Activated CD8-positive, alpha-beta memory T cell treated with anti-CD3 and anti-CD28 coated beads for 36 hours (primary cell): ENCODE measurements around the gene CDH9. TPM values are rescaled to one million over a fixed set of nuclear protein-coding genes. Genes with fewer than 3 reads are reported as not detected.
"Not testable (repeated sequence)": the region's sequence is repeated elsewhere in the genome, so short reads cannot be mapped to it uniquely, and the experiment has no call there.

ENCODE experiments used
- CTCF ChIA-PET: fragments of 350-600 bp; sonication (Branson Sonifier 250); formaldehyde crosslinking; loops from one replicate; lab custom pipeline; 2021; ENCODE audit warnings: antibody characterized with exemption; lab: Charles Lee
- POLR2A ChIA-PET: fragments of 350-600 bp; sonication (Branson Sonifier 250); formaldehyde crosslinking; loops from one replicate; lab custom pipeline; 2021; ENCODE audit warnings: antibody characterized with exemption; lab: Charles Lee
- total RNA-seq, 2 experiments: library from RNA; stranded (reverse); gene quantifications; one replicate each; pipeline ENCODE4 v1.2.3, GENCODE V29; 2021

Gene CDH9
- total RNA-seq, 2 experiments from 2014 or later: not detected

- ChIA-PET CTCF (no interaction called here), POLR2A (no interaction called here)
These were observed 79.1 kb downstream of the CDH9 start for GRCh38 chr5:26959290-26959689.

- POLR2A ChIA-PET: no interaction called here
These were observed 83.2 kb downstream of the CDH9 start for GRCh38 chr5:26955161-26955560.

GRCh38 chr5:26948921-26949320 lies 89.5 kb downstream of the CDH9 start:
- CTCF ChIA-PET: no interaction called here

More at GRCh38 chr5:26955161-26955560, 83.2 kb downstream of the CDH9 start:
- CTCF ChIA-PET: no interaction called here

GRCh38 chr5:26945901-26946300 lies 92.5 kb downstream of the CDH9 start:
- POLR2A ChIA-PET: no interaction called here
- CTCF ChIA-PET: no interaction called here

More at GRCh38 chr5:26948921-26949320, 89.5 kb downstream of the CDH9 start:
- POLR2A ChIA-PET: no interaction called here

GRCh38 chr5:26942481-26942880 lies 95.9 kb downstream of the CDH9 start:
- CTCF ChIA-PET: no interaction called here
- POLR2A ChIA-PET: no interaction called here

- CTCF ChIA-PET: no interaction called here
- POLR2A ChIA-PET: no interaction called here
These were observed 97.4 kb downstream of the CDH9 start for GRCh38 chr5:26940994-26941393.

GRCh38 chr5:26932238-26932637 lies 106.1 kb downstream of the CDH9 start:
- CTCF ChIA-PET: no interaction called here
- POLR2A ChIA-PET: no interaction called here

GRCh38 chr5:26921439-26921838 lies 116.9 kb downstream of the CDH9 start:
- POLR2A ChIA-PET: no interaction called here
- CTCF ChIA-PET: no interaction called here

GRCh38 chr5:26903469-26903868 lies 134.9 kb downstream of the CDH9 start:
- ChIA-PET CTCF (no interaction called here), POLR2A (no interaction called here)

- ChIA-PET POLR2A (no interaction called here), CTCF (no interaction called here)
These were observed 143.6 kb downstream of the CDH9 start for GRCh38 chr5:26894719-26895263.

GRCh38 chr5:26893078-26893477 lies 145.3 kb downstream of the CDH9 start:
- CTCF ChIA-PET: no interaction called here
- POLR2A ChIA-PET: no interaction called here

GRCh38 chr5:26889815-26890214 lies 148.6 kb downstream of the CDH9 start:
- POLR2A ChIA-PET: no interaction called here
- CTCF ChIA-PET: no interaction called here

- ChIA-PET CTCF (no interaction called here), POLR2A (no interaction called here)
These were observed 153.9 kb downstream of the CDH9 start for GRCh38 chr5:26884481-26884880.

- POLR2A ChIA-PET: no interaction called here
- CTCF ChIA-PET: no interaction called here
These were observed 155.0 kb downstream of the CDH9 start for GRCh38 chr5:26883375-26883774.

GRCh38 chr5:26881901-26882300 lies 156.5 kb downstream of the CDH9 start:
- ChIA-PET POLR2A (no interaction called here), CTCF (no interaction called here)

GRCh38 chr5:26877154-26877553 lies 161.2 kb downstream of the CDH9 start:
- ChIA-PET POLR2A (no interaction called here), CTCF (no interaction called here)

GRCh38 chr5:26872337-26872736 lies 166.0 kb downstream of the CDH9 start:
- CTCF ChIA-PET: no interaction called here
- POLR2A ChIA-PET: no interaction called here

GRCh38 chr5:26869781-26870180 lies 168.6 kb downstream of the CDH9 start:
- CTCF ChIA-PET: no interaction called here
- POLR2A ChIA-PET: no interaction called here

- ChIA-PET POLR2A (no interaction called here), CTCF (no interaction called here)
These were observed 169.9 kb downstream of the CDH9 start for GRCh38 chr5:26868504-26868903.

GRCh38 chr5:26864061-26864460 lies 174.3 kb downstream of the CDH9 start:
- POLR2A ChIA-PET: no interaction called here
- CTCF ChIA-PET: no interaction called here

- ChIA-PET POLR2A (no interaction called here), CTCF (no interaction called here)
These were observed 182.1 kb downstream of the CDH9 start for GRCh38 chr5:26856238-26856637.

GRCh38 chr5:26852450-26852849 lies 185.9 kb downstream of the CDH9 start:
- CTCF ChIA-PET: not testable (repeated sequence)

More at GRCh38 chr5:26852450-26852849, 185.9 kb downstream of the CDH9 start:
- POLR2A ChIA-PET: not testable (repeated sequence)
